ENCODE data around the gene ZNF557.
A peak's percentile ranks its signal among the peaks of the same experiment; 100 is the strongest.
"Not testable (repeated sequence)": the region's sequence is repeated elsewhere in the genome, so short reads cannot be mapped to it uniquely, and the experiment has no call there.

The ZNF557 gene

GRCh38 chr19:7069042-7069903 is at the start of gene ZNF557:
TSS of gene ZNF557 (plus strand) at chr19:7069703. CDS start at chr19:7075075, 5,372 bp downstream.
- DNase-seq = peak; percentile 99

- DNase-seq = not testable (repeated sequence)
Measured at GRCh38 chr19:7021331-7021730, 48.2 kb upstream of the ZNF557 start, which contains the start of gene MBD3L2B. TSS of gene MBD3L2B (minus strand) at chr19:7021431. CDS start at chr19:7021397, 34 bp downstream.

DNA sequence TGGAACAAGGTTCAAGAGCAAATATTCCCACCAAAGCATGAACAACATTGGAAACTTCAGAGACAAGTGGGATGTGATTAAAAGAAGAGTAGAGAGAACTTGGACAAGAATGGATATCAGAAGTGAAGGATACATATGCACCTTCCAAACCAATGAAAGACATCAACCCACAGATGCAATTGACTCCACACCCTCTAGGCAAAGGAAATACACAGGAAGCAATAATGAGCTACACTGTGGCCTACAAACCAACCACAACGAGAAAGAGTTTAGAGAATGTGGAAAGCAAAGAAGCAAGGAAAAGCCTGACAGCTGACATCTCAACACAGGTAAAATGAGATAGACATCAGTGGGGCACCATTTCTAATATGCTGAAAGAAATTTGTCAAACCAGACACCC is 40.7 kb upstream of the ZNF557 start:
- not testable (repeated sequence) for DNase-seq

- not testable (repeated sequence) for DNase-seq
Measured at GRCh38 chr19:7030278-7030677, 39.2 kb upstream of the ZNF557 start, which contains the start of gene MBD3L5. TSS of gene MBD3L5 (plus strand) at chr19:7030578. CDS start at chr19:7030612, 34 bp downstream.

DNA sequence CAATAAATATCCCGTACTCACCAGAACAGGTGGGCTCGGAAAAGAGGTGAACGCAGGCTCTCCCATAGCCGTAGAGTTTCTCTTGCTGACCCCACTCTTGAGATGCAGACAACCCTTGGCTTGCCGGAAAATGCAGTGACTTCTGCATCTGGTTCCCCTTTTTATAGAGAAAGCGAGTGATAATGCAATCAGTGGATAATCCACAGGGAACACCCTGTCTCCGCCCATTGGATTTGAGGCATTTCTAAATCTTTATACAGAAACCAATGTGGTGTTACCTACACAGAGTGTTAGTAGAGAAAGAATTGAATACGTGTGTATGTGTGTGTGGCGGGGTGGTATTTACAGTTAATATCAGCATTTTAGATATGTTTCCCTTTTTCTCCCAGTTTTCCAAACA is 29.4 kb upstream of the ZNF557 start, which contains the start of gene MBD3L4:
Gene MBD3L4 (minus strand): TSS at position 101 of the 400 bp plus-strand sequence. CDS start 35 bp downstream, at position 66.
- DNase-seq = not testable (repeated sequence)

DNA sequence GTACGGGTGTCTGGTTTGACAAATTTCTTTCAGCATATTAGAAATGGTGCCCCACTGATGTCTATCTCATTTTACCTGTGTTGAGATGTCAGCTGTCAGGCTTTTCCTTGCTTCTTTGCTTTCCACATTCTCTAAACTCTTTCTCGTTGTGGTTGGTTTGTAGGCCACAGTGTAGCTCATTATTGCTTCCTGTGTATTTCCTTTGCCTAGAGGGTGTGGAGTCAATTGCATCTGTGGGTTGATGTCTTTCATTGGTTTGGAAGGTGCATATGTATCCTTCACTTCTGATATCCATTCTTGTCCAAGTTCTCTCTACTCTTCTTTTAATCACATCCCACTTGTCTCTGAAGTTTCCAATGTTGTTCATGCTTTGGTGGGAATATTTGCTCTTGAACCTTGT is 27.9 kb upstream of the ZNF557 start:
- not testable (repeated sequence) for DNase-seq

- DNase-seq = not testable (repeated sequence)
Measured at GRCh38 chr19:7049021-7049420, 20.5 kb upstream of the ZNF557 start, which contains the start of gene MBD3L2. TSS of gene MBD3L2 (plus strand) at chr19:7049321. CDS start at chr19:7049374, 53 bp downstream.

- DNase-seq = not testable (repeated sequence)
Measured at GRCh38 chr19:7051421-7051820, 18.1 kb upstream of the ZNF557 start.

GRCh38 chr19:7052896-7053295 is 16.6 kb upstream of the ZNF557 start:
- DNase-seq = not testable (repeated sequence)

- not testable (repeated sequence) for DNase-seq
Measured at GRCh38 chr19:7054635-7055368, 14.7 kb upstream of the ZNF557 start.

DNA sequence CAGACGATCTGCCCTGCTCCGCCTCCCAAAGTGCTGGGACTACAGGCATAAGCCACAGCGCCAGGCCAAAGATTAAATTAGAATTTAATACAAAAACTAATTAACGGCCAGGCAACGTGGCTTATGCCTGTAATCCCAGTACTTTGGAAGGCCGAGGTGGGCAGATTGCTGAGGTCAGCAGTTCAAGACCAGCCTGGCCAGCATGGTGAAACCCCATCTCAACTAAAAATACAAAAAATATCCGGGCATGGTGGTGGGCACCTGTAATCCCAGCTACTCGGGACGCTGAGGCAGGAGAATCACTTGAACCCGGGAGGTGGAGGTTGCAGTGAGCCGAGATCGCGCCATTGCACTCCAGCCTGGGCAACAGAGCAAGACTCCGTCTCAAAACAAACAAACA is 13.8 kb upstream of the ZNF557 start:
- DNase-seq = not testable (repeated sequence)

GRCh38 chr19:7056371-7056770 is 13.1 kb upstream of the ZNF557 start:
- not testable (repeated sequence) for DNase-seq

- not testable (repeated sequence) for DNase-seq
Measured at GRCh38 chr19:7058576-7058975, 10.9 kb upstream of the ZNF557 start, which contains the start of gene MBD3L3. TSS of gene MBD3L3 (minus strand) at chr19:7058676. CDS start at chr19:7058605, 71 bp downstream.

- DNase-seq = not testable (repeated sequence)
Measured at GRCh38 chr19:7059977-7060376, 9.5 kb upstream of the ZNF557 start.

GRCh38 chr19:7063339-7063738 is 6.2 kb upstream of the ZNF557 start:
- no peak for DNase-seq

DNA sequence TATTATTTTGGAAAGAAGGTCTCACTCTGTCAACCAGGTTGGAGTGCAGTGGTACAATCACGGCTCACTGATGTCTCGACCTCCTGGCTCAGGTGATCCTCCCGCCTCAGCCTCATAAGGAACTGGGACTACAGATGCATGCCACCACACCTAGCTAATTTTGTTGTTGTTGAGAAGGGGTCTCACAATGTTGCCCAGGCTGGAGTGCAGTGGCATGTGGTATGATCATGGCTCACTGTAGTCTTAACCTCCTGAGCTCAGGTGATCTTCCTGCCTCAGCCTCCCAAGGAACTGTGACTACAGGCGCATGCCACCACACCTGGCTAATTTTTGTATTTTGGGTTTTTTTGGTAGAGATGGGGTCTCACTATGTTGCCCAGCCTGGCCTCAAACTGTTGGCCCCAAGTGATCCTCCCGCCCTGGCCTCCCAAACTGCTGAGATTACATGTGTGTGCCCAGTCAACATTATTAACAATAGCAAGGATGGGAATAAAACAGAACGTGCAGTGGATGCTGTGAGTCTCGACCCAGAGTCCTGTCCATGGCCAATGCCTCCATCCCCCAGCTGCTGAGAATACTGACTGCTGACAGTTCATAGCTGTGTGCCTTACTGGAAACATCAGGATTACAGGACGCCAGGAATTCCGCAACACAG is 5.6 kb upstream of the ZNF557 start:
- DNase-seq = no peak

- peak; percentile 36 for DNase-seq
Measured at GRCh38 chr19:7067122-7067521, 2.4 kb upstream of the ZNF557 start.

GRCh38 chr19:7067716-7068115 is 1.8 kb upstream of the ZNF557 start:
- DNase-seq = no peak

DNA sequence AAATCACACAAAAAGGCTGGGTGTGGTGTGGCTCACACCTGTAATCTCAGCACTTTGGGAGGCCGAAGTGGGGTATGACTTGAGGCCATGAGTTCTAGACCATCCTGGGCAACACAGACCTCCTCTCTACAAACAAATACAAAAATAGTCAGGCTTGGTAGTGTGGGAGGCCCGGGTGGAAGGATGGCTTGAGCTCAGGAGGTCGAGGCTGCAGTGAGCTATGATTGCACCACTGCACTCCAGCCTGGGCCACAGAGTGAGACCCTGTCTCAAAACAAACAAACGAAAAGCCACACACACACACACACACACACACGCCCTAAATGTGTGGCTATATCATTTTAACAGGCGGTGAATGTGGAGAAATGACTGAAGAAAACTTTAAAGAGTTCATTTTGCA is 904 bp upstream of the ZNF557 start:
- no peak for DNase-seq

GRCh38 chr19:7069904-7070226 is 362 bp downstream of the ZNF557 start:
- DNase-seq = no peak

GRCh38 chr19:7072541-7072940 is 3.0 kb downstream of the ZNF557 start:
- no peak for DNase-seq

- DNase-seq = no peak
Measured at GRCh38 chr19:7074705-7075282, 5.3 kb downstream of the ZNF557 start.
